ENCODE results near the gene PTPRG. TPM values are rescaled to one million over a fixed set of nuclear protein-coding genes. Genes with fewer than 3 reads are reported as not detected.

The PTPRG gene
- total and polyA plus RNA-seq, 3 experiments from 2014 or later, result not detected

- peaks cover 2 to 7% (median 3%) of the 10 kb centered on the region in 5 donors for H3K9me3 Mint-ChIP-seq
- H3K4me1 Mint-ChIP-seq, result no peaks in the 10 kb centered on the region
- H3K36me3 Mint-ChIP-seq, result no peaks in the 10 kb centered on the region
- Histone ChIP-seq H3K27me3 (ENCODE audit: insufficient read depth, low read length, poor library complexity, severe bottlenecking) (no peaks in the 10 kb centered on the region), H3K4me3 (ENCODE audit: low read length) (no peak overlapping the region), H3K36me3 (ENCODE audit: insufficient read depth, low read length) (no peaks in the 10 kb centered on the region), H3K9me3 (ENCODE audit: low read length) (no peaks in the 10 kb centered on the region), H3K27ac (ENCODE audit: low read depth, low read length) (no peak overlapping the region), H3K4me1 (ENCODE audit: insufficient read depth, low read length) (no peaks in the 10 kb centered on the region)
- no peaks in the 10 kb centered on the region for H3K27me3 Mint-ChIP-seq
- H3K4me3 Mint-ChIP-seq, result no peak overlapping the region
- no peak for DNase-seq
- ChIA-PET POLR2A (no interaction called here), CTCF (no interaction called here)
- no peak overlapping the region for H3K27ac Mint-ChIP-seq
Observed at GRCh38 chr3:61872077-61872706, 310.8 kb downstream of the PTPRG start.

GRCh38 chr3:61875046-61875844 is 313.9 kb downstream of the PTPRG start:
- no peak overlapping the region for H3K4me3 Mint-ChIP-seq
- Histone ChIP-seq H3K4me3 (ENCODE audit: low read length) (no peak overlapping the region), H3K4me1 (ENCODE audit: insufficient read depth, low read length) (no peaks in the 10 kb centered on the region), H3K27me3 (ENCODE audit: insufficient read depth, low read length, poor library complexity, severe bottlenecking) (no peaks in the 10 kb centered on the region), H3K27ac (ENCODE audit: low read depth, low read length) (no peak overlapping the region), H3K9me3 (ENCODE audit: low read length) (no peaks in the 10 kb centered on the region), H3K36me3 (ENCODE audit: insufficient read depth, low read length) (no peaks in the 10 kb centered on the region)
- CTCF ChIA-PET, result no interaction called here
- POLR2A ChIA-PET, result no interaction called here
- H3K9me3 Mint-ChIP-seq, result peaks cover 0 to 3% (median 2%) of the 10 kb centered on the region in 5 donors
- H3K27ac Mint-ChIP-seq, result no peak overlapping the region
- H3K27me3 Mint-ChIP-seq, result no peaks in the 10 kb centered on the region
- H3K36me3 Mint-ChIP-seq, result no peaks in the 10 kb centered on the region
- no peaks in the 10 kb centered on the region for H3K4me1 Mint-ChIP-seq
- DNase-seq, result no peak

GRCh38 chr3:61875976-61876671 is 314.8 kb downstream of the PTPRG start:
- no peak overlapping the region for H3K4me3 ChIP-seq (ENCODE audit: low read length)
- ChIA-PET CTCF (no interaction called here), POLR2A (no interaction called here)
- no peaks in the 10 kb centered on the region for H3K36me3 Mint-ChIP-seq
- peaks cover 0 to 3% (median 2%) of the 10 kb centered on the region in 5 donors for H3K9me3 Mint-ChIP-seq
- H3K27me3 ChIP-seq (ENCODE audit: insufficient read depth, low read length, poor library complexity, severe bottlenecking), result no peaks in the 10 kb centered on the region
- H3K27ac Mint-ChIP-seq, result no peak overlapping the region
- H3K4me1 ChIP-seq (ENCODE audit: insufficient read depth, low read length), result no peaks in the 10 kb centered on the region
- no peaks in the 10 kb centered on the region for H3K4me1 Mint-ChIP-seq
- no peak overlapping the region for H3K27ac ChIP-seq (ENCODE audit: low read depth, low read length)
- no peak for DNase-seq
- H3K9me3 ChIP-seq (ENCODE audit: low read length), result no peaks in the 10 kb centered on the region
- no peaks in the 10 kb centered on the region for H3K36me3 ChIP-seq (ENCODE audit: insufficient read depth, low read length)
- no peaks in the 10 kb centered on the region for H3K27me3 Mint-ChIP-seq
- H3K4me3 Mint-ChIP-seq, result no peak overlapping the region

GRCh38 chr3:61876797-61877196 is 315.4 kb downstream of the PTPRG start:
- DNase-seq, result no peak
- H3K4me3 ChIP-seq (ENCODE audit: low read length), result no peak overlapping the region
- no peaks in the 10 kb centered on the region for H3K27me3 ChIP-seq (ENCODE audit: insufficient read depth, low read length, poor library complexity, severe bottlenecking)
- no peak overlapping the region for H3K27ac ChIP-seq (ENCODE audit: low read depth, low read length)
- H3K36me3 Mint-ChIP-seq, result no peaks in the 10 kb centered on the region
- no peaks in the 10 kb centered on the region for H3K4me1 ChIP-seq (ENCODE audit: insufficient read depth, low read length)
- CTCF ChIA-PET, result no interaction called here
- POLR2A ChIA-PET, result no interaction called here
- no peak overlapping the region for H3K27ac Mint-ChIP-seq
- H3K27me3 Mint-ChIP-seq, result no peaks in the 10 kb centered on the region
- H3K4me3 Mint-ChIP-seq, result no peak overlapping the region
- no peaks in the 10 kb centered on the region for H3K36me3 ChIP-seq (ENCODE audit: insufficient read depth, low read length)
- no peaks in the 10 kb centered on the region for H3K9me3 ChIP-seq (ENCODE audit: low read length)
- H3K9me3 Mint-ChIP-seq, result peaks cover 0 to 3% (median 2%) of the 10 kb centered on the region in 5 donors
- H3K4me1 Mint-ChIP-seq, result no peaks in the 10 kb centered on the region

GRCh38 chr3:61877359-61878138 is 316.2 kb downstream of the PTPRG start:
- no peak for DNase-seq
- no peaks in the 10 kb centered on the region for H3K9me3 ChIP-seq (ENCODE audit: low read length)
- no peaks in the 10 kb centered on the region for H3K36me3 ChIP-seq (ENCODE audit: insufficient read depth, low read length)
- CTCF ChIA-PET, result no interaction called here
- Mint-ChIP-seq H3K4me1 (no peaks in the 10 kb centered on the region), H3K4me3 (no peak overlapping the region), H3K27ac (no peak overlapping the region), H3K27me3 (no peaks in the 10 kb centered on the region), H3K36me3 (no peaks in the 10 kb centered on the region), H3K9me3 (peaks cover 0 to 3% (median 2%) of the 10 kb centered on the region in 5 donors)
- H3K4me1 ChIP-seq (ENCODE audit: insufficient read depth, low read length), result no peaks in the 10 kb centered on the region
- H3K27ac ChIP-seq (ENCODE audit: low read depth, low read length), result no peak overlapping the region
- POLR2A ChIA-PET, result no interaction called here
- no peaks in the 10 kb centered on the region for H3K27me3 ChIP-seq (ENCODE audit: insufficient read depth, low read length, poor library complexity, severe bottlenecking)
- H3K4me3 ChIP-seq (ENCODE audit: low read length), result no peak overlapping the region

- Mint-ChIP-seq H3K9me3 (peaks cover 0 to 3% (median 0%) of the 10 kb centered on the region in 5 donors), H3K27me3 (no peaks in the 10 kb centered on the region), H3K4me3 (no peak overlapping the region), H3K4me1 (no peaks in the 10 kb centered on the region), H3K27ac (no peak overlapping the region), H3K36me3 (no peaks in the 10 kb centered on the region)
- Histone ChIP-seq H3K4me1 (ENCODE audit: insufficient read depth, low read length) (no peaks in the 10 kb centered on the region), H3K27me3 (ENCODE audit: insufficient read depth, low read length, poor library complexity, severe bottlenecking) (no peaks in the 10 kb centered on the region), H3K9me3 (ENCODE audit: low read length) (no peaks in the 10 kb centered on the region), H3K4me3 (ENCODE audit: low read length) (no peak overlapping the region), H3K27ac (ENCODE audit: low read depth, low read length) (no peak overlapping the region), H3K36me3 (ENCODE audit: insufficient read depth, low read length) (no peaks in the 10 kb centered on the region)
- ChIA-PET CTCF (no interaction called here), POLR2A (no interaction called here)
- no peak for DNase-seq
Observed at GRCh38 chr3:61882253-61882652, 320.9 kb downstream of the PTPRG start.

- ChIA-PET CTCF (no interaction called here), POLR2A (no interaction called here)
- H3K9me3 ChIP-seq (ENCODE audit: low read length), result no peaks in the 10 kb centered on the region
- Mint-ChIP-seq H3K27ac (no peak overlapping the region), H3K4me3 (no peak overlapping the region), H3K9me3 (peaks cover 0 to 5% (median 0%) of the 10 kb centered on the region in 5 donors), H3K27me3 (no peaks in the 10 kb centered on the region), H3K36me3 (no peaks in the 10 kb centered on the region), H3K4me1 (no peaks in the 10 kb centered on the region)
- no peak overlapping the region for H3K27ac ChIP-seq (ENCODE audit: low read depth, low read length)
- H3K27me3 ChIP-seq (ENCODE audit: insufficient read depth, low read length, poor library complexity, severe bottlenecking), result no peaks in the 10 kb centered on the region
- no peak for DNase-seq
- H3K4me1 ChIP-seq (ENCODE audit: insufficient read depth, low read length), result no peaks in the 10 kb centered on the region
- no peak overlapping the region for H3K4me3 ChIP-seq (ENCODE audit: low read length)
- no peaks in the 10 kb centered on the region for H3K36me3 ChIP-seq (ENCODE audit: insufficient read depth, low read length)
Observed at GRCh38 chr3:61884794-61885193, 323.4 kb downstream of the PTPRG start.

- Mint-ChIP-seq H3K36me3 (no peaks in the 10 kb centered on the region), H3K9me3 (peaks cover 0 to 5% (median 2%) of the 10 kb centered on the region in 5 donors), H3K27ac (no peak overlapping the region), H3K4me1 (no peaks in the 10 kb centered on the region), H3K4me3 (no peak overlapping the region), H3K27me3 (no peaks in the 10 kb centered on the region)
- no peak overlapping the region for H3K27ac ChIP-seq (ENCODE audit: low read depth, low read length)
- H3K27me3 ChIP-seq (ENCODE audit: insufficient read depth, low read length, poor library complexity, severe bottlenecking), result no peaks in the 10 kb centered on the region
- no peaks in the 10 kb centered on the region for H3K36me3 ChIP-seq (ENCODE audit: insufficient read depth, low read length)
- H3K4me1 ChIP-seq (ENCODE audit: insufficient read depth, low read length), result no peaks in the 10 kb centered on the region
- H3K4me3 ChIP-seq (ENCODE audit: low read length), result no peak overlapping the region
- ChIA-PET CTCF (no interaction called here), POLR2A (no interaction called here)
- H3K9me3 ChIP-seq (ENCODE audit: low read length), result no peaks in the 10 kb centered on the region
- DNase-seq, result no peak
Observed at GRCh38 chr3:61885414-61885813, 324.0 kb downstream of the PTPRG start.

All from CD8-positive, alpha-beta memory T cell (primary cell).